MCF 10A (cell line): ENCODE results near the gene GARRE1. TPM values are rescaled to one million over a fixed set of nuclear protein-coding genes. Genes with fewer than 3 reads are reported as not detected.

ENCODE experiments used
- BruUV-seq: library from RNA; stranded (reverse); fragments of 400-500 nt; replicated peaks from 2 replicates; lab custom pipeline; 2021; lab: Mats Ljungman, UMichigan
- CTCF ChIA-PET: fragments of 300-600 bp; sonication (Branson Sonifier 250); formaldehyde crosslinking; extraction: SDS; loops from one replicate; lab custom pipeline; 2021; ENCODE audit warnings: antibody characterized with exemption, inconsistent platforms; lab: Yijun Ruan, JAX
- POLR2A ChIA-PET: fragments of 300-600, 350-650 bp; sonication (Branson Sonifier 250); formaldehyde crosslinking; extraction: SDS; loops from one replicate; lab custom pipeline; 2020; ENCODE audit warnings: antibody characterized with exemption, inconsistent platforms; lab: Yijun Ruan, JAX
- DNase-seq: peaks from one replicate; pipeline ENCODE4 v3.0.0-alpha.2; 2018; ENCODE audit not compliant: unreplicated experiment
- H3K27ac Mint-ChIP-seq: one replicate; pipeline ENCODE4 v1.8.0; 2022; ENCODE audit warnings: mild to moderate bottlenecking, low read depth, mixed read lengths; ENCODE audit not compliant: unreplicated experiment
- H3K27me3 Mint-ChIP-seq: one replicate; pipeline ENCODE4 v1.8.0; 2022; ENCODE audit warnings: mixed read lengths; ENCODE audit not compliant: insufficient read depth, unreplicated experiment
- H3K36me3 Mint-ChIP-seq: one replicate; pipeline ENCODE4 v1.8.0; 2022; ENCODE audit warnings: mild to moderate bottlenecking, moderate library complexity, mixed read lengths; ENCODE audit not compliant: insufficient read depth, unreplicated experiment
- H3K4me1 Mint-ChIP-seq: one replicate; pipeline ENCODE4 v1.8.0; 2022; ENCODE audit warnings: mixed read lengths; ENCODE audit not compliant: insufficient read depth, unreplicated experiment
- H3K4me3 Mint-ChIP-seq: one replicate; pipeline ENCODE4 v1.8.0; 2022; ENCODE audit warnings: mild to moderate bottlenecking, moderate library complexity, mixed read lengths; ENCODE audit not compliant: unreplicated experiment
- H3K9me3 Mint-ChIP-seq: one replicate; pipeline ENCODE4 v1.8.0; 2022; ENCODE audit warnings: mixed read lengths; ENCODE audit not compliant: unreplicated experiment
- intact Hi-C: fragments of 100-400 bp; cut with micrococcal nuclease; formaldehyde crosslinking; loops from 2 replicates; pipeline ENCODE4 v1.14.1; 2022
- total RNA-seq: library from RNA; stranded (reverse); gene quantifications from 2 replicates; pipeline ENCODE4 v1.2.3, GENCODE V29; 2022
- TF ChIP-seq, protein P1 (sequence below): fragments of 200-600 bp; IDR thresholded peaks from one replicate; pipeline ENCODE4 v1.8.0; 2022; ENCODE audit warnings: antibody characterized with exemption, mild to moderate bottlenecking; ENCODE audit not compliant: unreplicated experiment

Gene GARRE1
- total RNA-seq, 1 experiment from 2014 or later: 12.8 TPM

DNA sequence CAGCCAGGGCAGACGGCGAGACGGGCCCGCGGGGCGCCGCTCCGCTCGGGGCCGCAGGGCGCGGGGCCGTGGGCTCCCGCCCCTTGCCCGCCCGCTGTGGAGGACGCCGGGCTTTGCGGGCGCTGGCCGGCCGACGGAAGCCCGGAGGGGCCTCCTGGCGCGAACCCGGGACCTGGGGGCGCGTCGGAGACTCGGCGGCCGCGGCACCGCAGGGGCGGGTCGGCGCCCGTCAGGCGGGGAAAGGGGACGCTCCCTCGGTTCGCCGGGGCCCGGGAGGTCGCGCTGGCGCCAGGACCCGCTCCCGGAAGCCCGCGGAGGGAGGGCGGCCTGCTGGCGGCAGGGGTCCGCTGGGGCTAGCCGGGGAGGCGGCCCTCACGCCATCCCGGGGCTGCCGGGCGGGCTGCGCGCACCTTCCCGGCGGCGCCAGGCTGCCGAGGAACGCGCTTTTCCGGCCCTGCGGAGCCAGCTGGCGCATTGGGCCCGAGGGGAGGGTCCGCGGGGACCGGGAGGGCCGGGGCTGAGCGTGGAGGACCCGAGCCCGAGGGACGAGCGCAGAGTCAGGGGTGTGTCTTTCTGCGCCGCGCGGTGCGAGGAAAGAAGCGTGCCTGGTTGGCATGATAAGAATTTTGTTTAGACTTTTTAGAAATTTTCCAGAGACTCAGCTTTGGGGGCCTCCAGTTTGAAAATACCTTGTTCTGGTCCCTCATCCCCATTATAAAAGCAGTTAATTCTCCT, 511 bp downstream of the GARRE1 start:
- ChIA-PET POLR2A (interaction anchor here (0.6 to 1.6 kb wide), 4 partner anchors 9 to 27 kb away, joined by 3 to 6 read pairs (median 4); no protein-coding TSS in a partner anchor), CTCF (no interaction called here)
- H3K27me3 Mint-ChIP-seq: no peaks in the 10 kb centered on the region
- BruUV-seq: no TSS peak
- H3K27ac Mint-ChIP-seq: no peak overlapping the region
- H3K4me3 Mint-ChIP-seq: peak overlapping the region; percentile 79
- TF ChIP-seq, protein P1, sequence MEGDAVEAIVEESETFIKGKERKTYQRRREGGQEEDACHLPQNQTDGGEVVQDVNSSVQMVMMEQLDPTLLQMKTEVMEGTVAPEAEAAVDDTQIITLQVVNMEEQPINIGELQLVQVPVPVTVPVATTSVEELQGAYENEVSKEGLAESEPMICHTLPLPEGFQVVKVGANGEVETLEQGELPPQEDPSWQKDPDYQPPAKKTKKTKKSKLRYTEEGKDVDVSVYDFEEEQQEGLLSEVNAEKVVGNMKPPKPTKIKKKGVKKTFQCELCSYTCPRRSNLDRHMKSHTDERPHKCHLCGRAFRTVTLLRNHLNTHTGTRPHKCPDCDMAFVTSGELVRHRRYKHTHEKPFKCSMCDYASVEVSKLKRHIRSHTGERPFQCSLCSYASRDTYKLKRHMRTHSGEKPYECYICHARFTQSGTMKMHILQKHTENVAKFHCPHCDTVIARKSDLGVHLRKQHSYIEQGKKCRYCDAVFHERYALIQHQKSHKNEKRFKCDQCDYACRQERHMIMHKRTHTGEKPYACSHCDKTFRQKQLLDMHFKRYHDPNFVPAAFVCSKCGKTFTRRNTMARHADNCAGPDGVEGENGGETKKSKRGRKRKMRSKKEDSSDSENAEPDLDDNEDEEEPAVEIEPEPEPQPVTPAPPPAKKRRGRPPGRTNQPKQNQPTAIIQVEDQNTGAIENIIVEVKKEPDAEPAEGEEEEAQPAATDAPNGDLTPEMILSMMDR: no peak
- H3K36me3 Mint-ChIP-seq: peaks cover 5% of the 10 kb centered on the region
- DNase-seq: no peak
- intact Hi-C loops: loop anchor here (2.0 kb wide), 1 partner anchor 82 kb away; no protein-coding TSS in a partner anchor
- no peaks in the 10 kb centered on the region for H3K9me3 Mint-ChIP-seq
- peaks cover 7% of the 10 kb centered on the region for H3K4me1 Mint-ChIP-seq

DNA sequence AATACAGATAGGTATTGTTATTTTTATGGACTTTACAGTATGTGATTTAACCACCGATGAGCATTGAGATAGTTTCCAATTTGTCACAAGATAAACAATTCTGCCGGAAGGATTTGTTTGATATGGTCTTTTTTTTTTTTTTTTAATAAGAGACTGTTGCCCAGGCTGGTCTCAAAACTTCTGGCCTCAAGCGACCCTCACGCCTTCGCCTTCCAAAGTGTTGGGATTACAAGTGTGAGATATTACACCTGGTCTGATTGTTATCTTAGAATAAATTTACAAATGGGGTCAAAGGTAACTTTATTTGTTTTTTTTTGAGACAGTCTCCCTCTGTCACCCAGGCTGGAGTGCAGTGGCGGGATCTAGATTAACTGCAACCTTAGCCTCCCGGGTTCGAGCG, 1.2 kb downstream of the GARRE1 start:
- no peak for DNase-seq
- Mint-ChIP-seq H3K27me3 (no peaks in the 10 kb centered on the region), H3K4me1 (peaks cover 7% of the 10 kb centered on the region), H3K36me3 (peaks cover 5% of the 10 kb centered on the region), H3K9me3 (no peaks in the 10 kb centered on the region), H3K4me3 (peak overlapping the region; percentile 64), H3K27ac (no peak overlapping the region)
- intact Hi-C loops: loop anchor here (2.0 kb wide), 1 partner anchor 81 kb away; no protein-coding TSS in a partner anchor
- ChIA-PET CTCF (no interaction called here), POLR2A (interaction anchor here (0.6 to 1.6 kb wide), 4 partner anchors 9 to 28 kb away, joined by 3 to 6 read pairs (median 4); no protein-coding TSS in a partner anchor)
- TF ChIP-seq, protein P1: no peak
- BruUV-seq: no TSS peak

DNA sequence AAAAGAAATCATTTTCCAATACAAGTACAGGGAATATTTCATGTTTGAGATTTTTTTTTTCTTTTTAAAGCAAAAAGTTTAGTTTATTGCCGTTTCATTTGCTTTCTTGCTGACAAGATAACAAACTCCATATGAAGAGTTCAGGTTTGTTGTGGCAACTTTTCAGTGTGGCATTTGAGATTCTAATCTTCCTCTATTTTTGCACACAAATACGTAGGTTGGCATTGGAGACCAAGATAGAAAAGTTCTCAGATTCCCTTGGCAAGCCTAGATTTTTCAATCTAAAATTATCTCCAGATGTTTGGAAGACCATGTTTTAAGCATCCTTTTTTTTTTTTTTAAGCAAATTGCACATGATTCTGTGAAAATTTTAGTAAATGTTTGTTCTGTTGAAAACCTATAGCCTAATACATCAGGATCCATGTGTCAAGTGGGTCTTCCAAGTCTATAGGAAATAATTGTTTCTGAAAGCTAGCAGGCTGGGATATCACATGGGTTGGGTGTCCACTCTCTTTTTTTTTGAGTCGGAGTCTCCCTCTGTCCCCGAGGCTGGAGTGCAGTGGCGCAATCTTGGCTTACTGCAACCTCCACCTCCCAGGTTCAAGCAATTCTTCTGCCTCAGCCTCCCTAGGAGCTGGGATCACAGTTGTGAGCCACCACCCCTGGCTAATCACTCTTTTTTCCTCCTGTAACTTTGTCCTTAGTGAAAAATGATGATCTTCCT, 2.6 kb downstream of the GARRE1 start:
- TSS peak; percentile 20 for BruUV-seq
- ChIA-PET POLR2A (interaction anchor here (0.7 to 1.6 kb wide), 2 partner anchors 24 to 29 kb away, joined by 3 read pairs; no protein-coding TSS in a partner anchor), CTCF (interaction anchor here (0.6 kb wide), 1 partner anchor 88 kb away, joined by 3 read pairs; no protein-coding TSS in a partner anchor)
- Mint-ChIP-seq H3K4me1 (peaks cover 7% of the 10 kb centered on the region), H3K9me3 (no peaks in the 10 kb centered on the region), H3K27ac (no peak overlapping the region), H3K27me3 (no peaks in the 10 kb centered on the region), H3K4me3 (no peak overlapping the region), H3K36me3 (peaks cover 5% of the 10 kb centered on the region)
- intact Hi-C loops: no loop called here
- no peak for DNase-seq
- TF ChIP-seq, protein P1: no peak

DNA sequence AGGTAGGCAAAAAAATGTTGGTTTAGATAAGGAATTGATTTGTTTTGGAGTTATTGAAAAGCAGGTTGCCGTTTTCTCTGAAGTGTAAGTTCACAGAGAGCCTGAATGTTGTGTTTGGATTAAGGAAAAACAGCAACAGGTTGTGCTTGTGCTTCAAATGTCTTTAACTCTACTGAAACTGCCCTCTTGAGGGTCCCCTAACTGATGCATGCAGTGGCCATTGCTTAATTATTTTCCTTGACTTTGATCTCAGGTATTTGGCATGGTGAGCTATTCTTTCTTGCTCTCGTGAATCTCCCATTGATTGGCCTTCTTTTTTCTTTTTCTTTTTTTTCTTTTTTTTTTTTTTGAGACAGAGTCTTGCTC, 3.2 kb downstream of the GARRE1 start:
- Mint-ChIP-seq H3K4me3 (no peak overlapping the region), H3K4me1 (peaks cover 7% of the 10 kb centered on the region), H3K9me3 (no peaks in the 10 kb centered on the region), H3K27me3 (no peaks in the 10 kb centered on the region), H3K27ac (no peak overlapping the region), H3K36me3 (peaks cover 5% of the 10 kb centered on the region)
- no TSS peak for BruUV-seq
- TF ChIP-seq, protein P1: no peak
- ChIA-PET CTCF (interaction anchor here (0.6 kb wide), 2 partner anchors 88 to 1097 kb away, joined by 3 read pairs; no protein-coding TSS in a partner anchor), POLR2A (no interaction called here)
- DNase-seq: no peak
- intact Hi-C loops: no loop called here
